Renal cortical epithelial cell (primary cell): ENCODE measurements around the gene NPAS2. TPM values are rescaled to one million over a fixed set of nuclear protein-coding genes. Genes with fewer than 3 reads are reported as not detected.

Experiments
- DNase-seq: peaks from one replicate; pipeline ENCODE4 v3.0.0-alpha.2; 2011; ENCODE audit warnings: low read depth
- total RNA-seq: library from RNA; depleted of rRNA; stranded (reverse); fragments of >200 nt; gene quantifications from 2 replicates; pipeline ENCODE4 v1.2.3, GENCODE V29; 2014

NPAS2 gene
- total RNA-seq, 1 donor from 2014 or later, result 22.1 TPM

DNA sequence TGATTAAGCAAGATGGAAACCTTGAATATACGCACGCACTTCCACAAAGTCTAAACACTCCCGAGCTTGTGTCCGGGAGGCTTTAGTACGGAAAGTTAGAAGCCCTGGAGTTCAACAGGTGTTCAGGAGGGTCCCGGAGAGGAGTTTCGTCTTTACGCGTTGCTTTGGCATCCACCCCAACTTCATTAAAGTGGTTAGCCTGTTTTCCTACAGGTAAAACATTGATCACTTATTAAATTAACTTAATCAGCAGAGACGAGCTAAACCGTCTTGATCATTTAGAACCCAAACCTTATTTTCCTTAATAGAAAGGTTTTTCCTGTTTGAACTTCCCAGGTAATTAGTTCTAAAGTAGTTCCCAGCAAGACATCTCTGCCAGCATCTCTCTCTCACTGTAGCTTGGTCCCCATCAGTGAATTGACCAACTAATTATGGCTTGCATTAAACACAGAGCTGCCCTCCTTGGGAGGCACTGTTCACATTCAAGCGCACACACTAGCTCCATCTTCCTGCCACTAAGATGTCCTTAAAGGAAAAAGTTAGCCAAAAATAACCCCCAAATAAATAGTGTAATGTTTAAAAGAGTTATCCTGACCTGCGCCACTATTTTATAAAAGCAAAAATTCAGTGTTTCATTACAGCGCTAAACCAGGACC lies 1.4 kb downstream of the NPAS2 start:
- DNase-seq, result no peak

DNA sequence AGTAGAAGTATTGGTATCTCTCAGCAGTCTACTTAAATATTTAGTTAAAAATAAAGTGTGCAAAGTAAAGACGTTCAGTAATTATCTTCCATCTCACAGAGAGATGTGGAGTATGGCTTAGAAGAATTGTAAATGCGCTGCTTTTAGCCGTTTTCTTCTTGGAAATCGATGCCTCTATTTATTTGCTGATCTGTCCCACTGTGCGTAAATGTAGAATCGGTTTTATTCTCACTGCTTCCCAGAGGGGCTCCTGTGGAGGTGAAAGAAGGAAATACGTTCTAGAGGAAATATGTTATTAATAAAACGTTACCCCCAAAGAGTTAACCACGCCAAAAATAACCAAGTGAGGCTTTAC lies 1.9 kb downstream of the NPAS2 start:
- DNase-seq, result no peak

DNA sequence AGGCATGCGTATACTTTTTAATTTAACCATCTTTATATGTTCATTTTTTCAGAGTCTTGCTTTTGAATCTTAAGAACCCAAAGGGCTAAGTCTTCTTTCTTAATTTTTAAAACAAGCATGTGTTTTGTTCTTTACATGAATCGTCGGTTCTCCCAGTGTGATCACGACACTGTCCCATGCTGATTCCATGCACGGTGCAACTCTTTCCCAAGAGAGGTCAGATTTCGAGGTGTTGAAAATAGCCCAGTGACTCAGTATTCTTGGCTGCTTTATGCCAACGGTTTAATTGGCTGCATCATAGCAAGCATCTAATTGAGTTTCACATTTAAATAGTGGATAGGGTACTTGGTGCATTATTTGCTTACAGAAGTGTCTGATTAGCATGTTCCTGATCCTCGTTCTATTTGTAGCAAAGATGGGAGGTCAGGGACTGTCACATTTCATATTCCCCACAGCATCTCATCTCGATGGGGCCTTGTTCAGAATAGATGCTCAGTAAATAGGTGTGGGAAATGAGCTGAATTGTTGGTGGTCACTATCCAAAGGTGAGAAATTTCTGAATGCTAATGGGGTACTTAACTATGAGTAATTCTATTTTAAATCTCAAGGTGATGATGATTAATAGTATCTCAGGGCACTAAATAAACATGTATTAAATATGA lies 2.8 kb downstream of the NPAS2 start:
- DNase-seq, result peak; percentile 74

DNA sequence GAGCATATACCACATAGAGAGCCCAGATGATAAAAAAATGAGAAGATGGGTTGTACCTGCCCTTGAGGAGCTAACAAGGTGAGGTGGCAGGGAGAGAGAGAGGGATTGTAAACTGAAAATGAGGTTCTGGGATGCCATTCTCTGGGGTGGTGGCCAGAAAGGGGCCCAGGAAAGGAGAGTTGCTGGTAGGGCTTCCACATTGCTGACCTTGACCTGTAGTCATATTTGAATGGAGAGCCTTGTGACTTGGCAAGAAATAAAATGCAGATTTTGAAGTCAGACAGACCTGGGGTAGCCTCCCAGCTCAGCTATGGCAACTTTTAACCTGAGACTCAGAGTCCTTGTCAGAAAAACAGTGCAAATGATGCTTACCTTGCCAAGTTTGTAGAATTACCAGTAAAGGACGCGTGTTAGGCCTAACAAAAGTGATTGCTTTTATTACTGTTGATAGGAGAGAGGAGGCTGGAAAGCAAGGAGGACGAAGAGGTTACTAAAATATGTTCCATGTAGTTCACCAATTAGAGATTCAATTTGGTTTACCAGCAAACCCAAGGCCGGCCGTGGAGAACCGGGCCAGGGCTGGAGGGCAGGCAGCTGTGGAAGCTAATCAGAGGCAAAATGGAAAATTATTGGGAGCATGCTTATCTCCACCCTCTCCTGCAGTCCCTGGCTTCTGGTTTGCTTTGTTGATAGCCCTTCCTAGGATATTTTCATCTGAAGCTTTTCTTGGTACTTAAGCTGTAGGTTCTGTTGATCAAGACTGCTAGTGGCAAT lies 3.9 kb downstream of the NPAS2 start:
- DNase-seq, result no peak

DNA sequence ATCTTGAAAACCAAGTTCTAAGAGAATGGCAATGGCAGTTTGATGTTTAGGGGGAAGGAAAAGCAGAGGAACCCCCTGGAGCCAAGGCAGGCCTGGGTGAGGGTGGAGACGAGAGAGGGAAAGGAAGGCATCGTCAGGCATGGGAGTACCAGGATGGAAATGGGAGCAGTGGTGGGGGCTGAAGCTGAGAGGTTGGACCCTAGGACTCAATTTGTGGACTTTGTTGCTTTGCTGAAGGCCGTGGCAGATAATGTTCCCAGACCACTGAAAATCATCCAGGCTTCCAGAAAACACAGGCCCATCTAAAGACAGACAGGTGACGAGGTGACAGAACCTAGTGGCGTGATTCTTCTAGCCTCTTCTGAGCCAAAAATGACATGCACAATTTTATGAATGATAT lies 4.9 kb downstream of the NPAS2 start:
- DNase-seq, result no peak

DNA sequence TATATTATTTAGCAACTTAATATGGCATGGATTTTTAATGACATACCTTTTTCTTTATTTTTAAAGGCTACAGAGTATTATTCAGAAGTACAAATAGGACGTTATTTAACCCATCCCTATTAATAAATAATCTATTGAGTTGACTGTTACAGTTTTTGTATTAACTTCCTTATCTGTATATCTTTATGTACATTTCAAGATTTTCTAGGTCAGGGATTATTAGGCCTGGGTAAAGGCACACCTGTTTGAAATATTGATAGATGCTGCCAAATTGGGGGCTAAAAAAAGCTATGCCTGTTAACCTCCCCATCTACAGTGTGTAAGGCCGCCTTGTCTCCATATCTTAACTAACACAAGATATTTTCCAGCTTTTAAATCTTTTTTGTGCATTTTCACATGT lies 6.6 kb downstream of the NPAS2 start:
- no peak for DNase-seq

DNA sequence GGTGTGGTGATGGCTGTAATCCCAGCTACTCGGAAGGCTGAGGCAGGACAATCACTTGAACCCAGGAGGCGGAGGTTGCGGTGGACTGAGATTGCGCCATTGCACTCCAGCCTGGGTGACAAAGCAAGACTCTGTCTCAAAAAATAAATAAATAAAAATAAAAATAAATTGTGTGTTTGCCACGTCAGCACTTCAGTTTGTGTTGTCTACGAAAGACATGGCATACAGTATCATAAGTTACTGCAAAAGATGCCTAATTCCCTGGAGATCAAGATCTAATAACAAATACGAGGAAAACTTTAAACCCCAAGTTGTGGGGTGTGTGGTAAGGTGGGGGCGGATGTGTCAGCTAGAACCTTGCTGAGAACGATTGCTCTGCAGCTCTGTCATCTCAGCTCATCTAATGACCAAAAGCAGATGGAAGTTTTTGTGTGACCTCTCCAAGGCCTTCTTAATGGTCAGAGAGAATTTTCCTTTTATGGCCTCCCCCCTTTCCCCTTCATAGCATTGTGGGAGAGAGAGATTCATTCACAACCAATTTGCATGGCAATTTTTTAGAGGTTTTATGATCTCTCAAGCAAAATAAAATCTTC lies 11.3 kb downstream of the NPAS2 start:
- DNase-seq, result no peak

DNA sequence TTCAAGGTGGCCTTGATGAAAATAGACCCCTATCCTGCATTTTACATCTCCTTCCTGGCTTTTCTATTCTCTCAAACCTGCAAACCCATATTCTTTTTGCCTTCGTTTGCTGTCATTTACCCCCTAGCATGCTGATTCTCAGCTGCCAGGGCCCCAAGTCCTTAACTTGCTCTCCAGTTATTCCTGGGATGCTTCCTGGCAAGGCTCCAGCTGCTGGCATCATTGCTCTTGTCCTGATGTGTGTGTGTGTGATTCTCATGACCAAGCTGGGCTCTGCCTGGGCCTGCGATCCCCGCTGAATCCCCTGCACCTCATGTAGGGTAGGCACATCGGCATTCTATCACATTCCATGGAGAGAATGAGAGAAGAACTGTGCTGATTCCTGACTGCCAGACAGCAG lies 11.9 kb downstream of the NPAS2 start:
- DNase-seq, result no peak

DNA sequence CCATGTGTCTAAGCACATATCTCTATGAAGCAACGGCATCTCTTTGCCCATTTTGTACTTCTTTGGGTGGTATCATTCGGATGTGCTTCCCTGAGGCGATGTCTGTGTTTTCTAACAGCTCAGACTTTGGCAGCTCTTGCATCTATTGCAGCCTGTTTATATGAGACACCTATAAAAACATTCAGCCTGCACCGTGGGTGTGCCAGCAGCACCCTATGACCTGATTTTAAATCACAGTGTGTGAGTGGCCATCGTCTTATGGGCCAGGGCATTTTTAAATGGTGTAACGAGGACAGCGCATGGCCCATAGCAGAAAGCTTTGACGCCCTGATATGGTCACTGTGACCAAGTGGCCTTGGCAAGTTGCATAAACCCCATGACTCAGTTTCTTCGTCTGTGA lies 12.9 kb downstream of the NPAS2 start:
- no peak for DNase-seq

DNA sequence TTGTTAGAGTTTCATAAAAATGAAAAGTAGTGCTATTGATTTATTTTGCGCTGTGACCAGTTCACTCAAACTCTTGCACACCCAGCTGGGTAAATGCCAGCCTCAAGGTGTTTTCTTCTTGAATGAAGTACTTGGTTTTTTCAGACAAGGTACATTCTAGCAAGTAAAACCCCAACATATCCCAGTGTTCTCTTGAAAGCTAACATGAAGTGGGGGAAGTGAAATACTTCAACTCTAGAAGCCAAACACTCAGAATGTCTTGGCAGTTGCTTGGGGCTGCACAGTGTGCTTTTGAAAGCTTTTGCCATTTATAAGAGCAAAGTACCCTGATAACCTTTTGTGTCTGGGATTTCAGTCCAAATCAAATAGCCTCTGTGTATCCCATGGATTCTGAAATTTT lies 13.4 kb downstream of the NPAS2 start:
- no peak for DNase-seq

DNA sequence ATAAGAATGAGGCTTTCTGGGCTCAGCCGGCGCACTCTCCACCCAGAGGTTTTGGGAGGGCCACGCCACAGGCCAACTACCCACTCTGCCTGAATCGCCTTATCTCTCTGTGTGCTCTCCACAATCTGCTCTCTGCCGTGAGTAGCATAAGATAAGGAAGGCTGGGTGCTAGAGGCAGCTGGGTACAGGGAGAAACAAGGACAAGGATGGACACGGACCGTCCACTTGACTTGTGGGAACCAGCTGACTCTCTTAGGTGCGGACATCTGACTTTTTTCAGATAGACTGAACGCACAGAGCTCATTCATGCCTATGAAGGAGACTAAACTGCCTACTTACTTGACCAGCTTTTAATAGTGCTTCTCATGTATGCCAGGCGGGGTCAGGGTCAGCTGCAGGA lies 14.3 kb downstream of the NPAS2 start:
- DNase-seq, result no peak

DNA sequence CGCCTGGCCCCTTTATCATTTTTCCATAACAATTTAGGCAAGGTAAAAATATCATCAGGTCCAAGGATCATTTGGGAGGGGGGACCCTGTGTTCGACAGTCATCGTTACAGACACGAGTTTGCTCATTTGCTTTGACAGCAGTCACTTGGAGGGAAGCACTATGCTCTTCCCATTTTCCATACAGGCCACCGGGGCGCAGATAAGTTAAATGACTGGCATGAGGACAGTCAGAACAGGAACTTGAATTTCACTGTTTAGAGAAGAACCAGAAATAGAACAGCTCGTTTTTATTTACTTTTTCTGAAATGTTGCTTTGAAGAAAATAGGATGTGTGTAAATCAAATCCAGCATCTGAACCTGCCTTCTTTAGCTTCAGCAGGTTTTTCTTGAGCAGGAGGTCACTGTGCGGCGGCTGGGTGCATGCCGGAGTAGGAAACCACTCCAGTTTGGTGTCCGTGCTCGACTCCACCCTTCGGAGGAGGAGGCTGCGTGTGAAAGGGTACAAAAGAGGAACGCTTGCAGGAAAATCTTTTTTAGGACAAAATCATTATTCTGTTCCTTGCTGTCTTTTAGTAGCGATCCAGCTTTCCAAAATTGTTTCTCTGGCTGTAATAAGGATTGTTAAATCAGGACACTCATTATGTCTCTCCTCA lies 15.2 kb downstream of the NPAS2 start:
- DNase-seq, result no peak

DNA sequence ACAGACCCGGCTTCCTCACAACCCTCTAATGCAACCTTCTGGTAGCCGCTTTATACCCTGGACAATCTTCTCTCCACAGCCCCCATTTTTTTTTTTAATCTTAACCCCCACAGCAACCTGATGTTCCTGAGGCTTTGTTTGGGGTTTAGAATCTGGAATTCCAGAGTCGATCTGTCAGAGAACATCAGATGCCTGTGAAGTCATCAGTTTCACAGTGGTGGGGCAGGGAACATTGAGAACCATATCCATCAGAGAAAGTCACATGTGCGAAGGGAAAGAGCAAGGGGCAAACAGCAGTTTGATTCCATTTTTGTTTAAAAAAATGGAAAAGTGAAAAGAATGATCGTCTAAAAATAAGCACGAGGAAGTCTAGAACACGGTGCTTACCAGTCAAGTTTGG lies 20.6 kb downstream of the NPAS2 start:
- DNase-seq, result peak; percentile 35

DNA sequence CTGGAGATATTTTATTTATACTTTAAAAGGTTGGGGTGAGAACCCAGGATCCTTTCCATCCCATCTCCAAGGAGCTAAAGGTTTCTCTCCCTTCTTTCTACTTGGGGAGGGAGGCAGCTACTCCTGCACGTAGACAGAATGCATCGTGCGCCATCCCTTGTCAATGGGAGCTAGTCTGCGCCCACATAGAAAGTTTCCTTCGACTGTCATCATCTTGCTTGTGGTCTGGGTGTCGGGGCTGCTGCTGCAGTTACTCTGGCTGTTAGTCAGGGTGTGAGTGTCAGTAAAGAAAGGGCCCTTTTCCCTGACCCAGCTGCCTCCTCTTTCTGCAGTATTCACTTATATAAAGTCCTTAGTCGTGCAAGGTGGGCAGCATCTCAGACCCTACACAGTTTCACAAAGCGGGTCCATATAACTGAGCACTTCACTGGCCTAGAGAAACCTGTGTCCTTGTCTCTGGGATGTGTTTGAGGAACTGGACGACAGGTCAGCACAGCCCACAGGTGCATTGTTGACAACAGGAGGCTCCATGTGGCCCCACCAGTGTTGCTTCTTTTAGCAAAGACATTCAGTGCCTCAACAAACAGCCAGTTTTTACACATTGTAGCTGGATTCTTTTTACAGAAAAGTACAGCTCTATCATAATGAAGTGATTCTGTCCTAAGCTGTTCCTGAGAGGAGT lies 22.4 kb downstream of the NPAS2 start:
- DNase-seq, result no peak

DNA sequence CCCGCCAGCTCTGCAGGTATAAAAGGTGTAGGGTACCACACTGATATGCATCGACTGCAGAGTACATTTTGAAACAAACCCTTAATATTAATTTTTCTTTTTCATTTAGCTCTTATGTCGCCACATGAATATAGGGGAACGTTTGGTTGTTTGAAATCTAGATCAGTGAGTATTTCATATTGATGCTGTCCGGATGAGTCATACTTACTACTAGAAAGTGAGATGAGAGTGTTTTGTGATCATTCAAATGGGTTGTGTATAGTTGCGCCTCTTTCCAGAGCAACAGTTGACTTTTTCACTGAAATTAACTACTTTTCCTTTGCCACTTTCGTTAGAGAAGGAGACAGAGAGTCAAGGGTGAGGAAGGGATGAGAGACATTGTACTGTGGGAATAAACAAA lies 24.6 kb downstream of the NPAS2 start:
- no peak for DNase-seq

DNA sequence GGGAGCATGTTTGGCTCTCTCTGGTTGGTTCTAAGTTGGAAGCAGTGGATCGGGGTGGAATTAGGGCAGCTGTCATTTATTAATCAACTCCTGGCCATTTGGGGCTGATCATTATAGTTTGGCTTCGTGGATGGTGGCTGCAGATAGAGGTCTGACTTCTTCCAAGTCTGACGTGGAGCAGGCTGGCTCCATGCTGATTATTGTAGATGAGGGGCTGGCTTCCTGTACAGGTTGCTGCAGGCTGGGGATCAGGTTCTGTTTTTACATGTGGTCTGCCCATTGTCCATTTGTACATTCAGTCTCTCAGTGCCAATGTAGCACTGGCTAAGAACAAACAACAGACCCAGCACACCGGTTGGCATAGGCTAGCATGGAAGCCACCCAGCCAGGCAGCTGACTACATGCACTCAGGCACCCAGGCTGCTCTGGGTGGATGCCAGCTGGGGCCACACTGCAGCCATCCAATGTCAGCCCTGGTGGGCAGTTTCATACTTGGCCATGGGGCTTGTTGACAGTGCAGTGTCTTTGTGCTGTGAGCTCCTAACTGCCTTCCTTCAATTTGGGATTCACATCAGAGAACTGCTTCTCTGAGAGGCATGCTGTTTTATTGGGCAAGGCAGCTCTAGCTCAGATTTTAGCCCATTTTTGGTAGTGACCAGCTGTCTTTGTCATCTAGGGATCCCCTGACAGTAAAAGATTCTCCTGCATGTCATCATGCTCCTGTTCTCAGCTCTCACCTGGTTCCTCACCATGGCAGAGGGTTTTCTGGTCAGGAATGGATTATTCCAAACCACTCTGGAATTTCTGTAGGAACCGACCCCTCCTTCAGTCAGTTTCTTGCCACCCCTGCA lies 25.4 kb downstream of the NPAS2 start:
- DNase-seq, result no peak

DNA sequence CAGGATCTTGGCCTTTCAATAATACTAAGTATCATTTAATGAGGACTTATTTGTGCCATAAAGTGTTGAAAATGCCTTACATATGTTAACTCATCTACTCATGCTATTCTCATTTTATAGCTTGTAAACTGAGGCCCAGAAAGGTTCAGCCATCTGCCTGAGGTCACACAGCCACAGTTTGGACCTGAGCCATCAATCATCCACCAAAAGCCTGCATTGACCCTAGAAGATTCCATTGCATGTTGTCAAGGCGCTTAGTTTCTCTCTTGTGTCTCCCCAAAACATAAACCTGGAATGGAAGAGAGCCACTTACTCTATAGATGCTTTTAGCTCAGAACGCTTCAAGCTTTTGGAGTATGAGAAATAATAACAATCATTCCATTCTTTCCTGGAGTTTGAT lies 26.8 kb downstream of the NPAS2 start:
- DNase-seq, result no peak

DNA sequence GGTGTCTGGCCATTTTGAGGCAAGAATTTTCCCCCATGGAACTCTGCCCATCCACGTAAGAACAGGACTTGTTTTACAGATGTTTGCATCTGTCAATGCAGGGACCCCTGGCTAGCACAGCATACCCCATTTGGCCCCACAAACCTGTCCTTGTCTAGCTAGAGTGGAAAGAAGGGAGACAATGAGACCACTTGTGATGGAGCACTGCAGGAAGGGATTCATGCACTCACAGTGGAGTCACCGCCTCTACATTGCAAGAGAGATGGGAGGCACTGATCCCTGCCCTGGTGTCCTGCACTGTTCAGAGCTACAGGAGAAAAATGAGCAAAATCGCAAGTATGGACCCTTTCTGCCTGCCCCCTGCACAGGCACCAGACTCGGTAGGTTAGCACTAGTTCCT lies 32.5 kb downstream of the NPAS2 start:
- no peak for DNase-seq

DNA sequence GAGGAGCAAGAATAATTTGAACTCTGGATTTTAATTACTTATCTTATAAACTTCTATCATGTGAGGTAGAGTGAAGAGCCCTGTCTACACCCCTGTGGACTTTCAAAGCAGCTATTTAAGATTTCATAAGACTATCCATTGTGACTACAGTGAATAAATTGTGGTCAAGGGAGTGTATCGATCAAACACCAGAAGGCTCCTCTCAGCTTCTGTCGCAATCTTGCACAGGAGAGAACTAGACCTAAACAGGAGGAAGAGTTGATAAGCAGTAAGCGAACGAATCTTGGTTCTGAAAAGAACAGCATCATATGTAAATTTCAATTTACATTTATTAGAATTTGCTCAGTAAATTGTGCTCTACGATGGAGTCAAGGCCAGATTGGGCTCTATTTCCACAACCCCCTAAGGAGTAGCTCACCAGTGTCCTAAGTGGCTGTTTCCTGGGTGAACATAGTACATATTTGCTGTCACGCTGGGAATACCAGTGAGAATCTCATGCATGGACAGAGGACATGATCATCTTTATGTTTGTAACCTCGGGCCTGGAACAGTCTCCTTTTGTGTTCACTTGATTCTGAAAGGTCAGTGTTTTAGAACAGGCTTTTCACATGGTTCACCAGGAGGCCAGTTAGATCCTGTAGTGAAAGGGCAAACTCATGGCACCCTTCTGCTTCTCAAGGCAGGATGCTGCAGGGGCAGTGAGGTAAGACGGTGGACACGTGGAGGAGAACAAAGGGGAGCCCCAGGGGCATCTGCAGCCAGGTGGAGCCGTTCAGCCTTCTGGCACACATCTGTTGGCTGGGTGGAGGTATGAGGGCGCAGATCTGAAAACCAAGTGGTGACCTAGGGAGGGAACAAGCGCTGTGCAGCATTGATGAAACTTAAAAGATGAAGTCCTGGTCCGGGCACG lies 33.3 kb downstream of the NPAS2 start:
- DNase-seq, result peak; percentile 57
